HG03558 (cell line): Measurements from ENCODE around the gene ARL15.
A peak's percentile ranks its signal among the peaks of the same experiment; 100 is the strongest.

Source experiments
- ATAC-seq: cut with Tn5 transposase; IDR thresholded peaks from one replicate; pipeline ENCODE4 v1.9.1; 2021; ENCODE audit warnings: moderate number of reproducible peaks; ENCODE audit not compliant: unreplicated experiment; ENCODE audit errors: extremely low read depth

Gene ARL15

GRCh38 chr5:54171645-54172384, 138.6 kb downstream of the ARL15 start:
- ATAC-seq = peak; percentile 79

DNA sequence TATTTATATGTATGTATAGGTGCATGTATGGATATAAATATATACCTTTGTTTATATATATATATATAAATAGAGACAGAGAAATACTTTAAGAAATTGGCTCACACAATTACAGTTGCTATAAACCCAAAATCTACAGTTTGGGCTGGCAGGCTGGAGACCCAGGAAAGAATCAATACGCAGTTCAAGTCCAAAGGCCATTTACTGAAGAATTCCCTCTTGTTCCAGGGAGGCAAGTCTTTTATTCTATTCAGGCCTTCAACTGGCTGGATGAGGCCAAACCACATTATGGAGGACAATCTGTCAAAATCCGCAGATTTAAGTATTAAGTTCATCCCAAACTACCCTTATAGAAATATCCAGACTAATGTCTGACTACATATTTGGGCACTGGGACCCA, 144.7 kb downstream of the ARL15 start:
- ATAC-seq = no peak

DNA sequence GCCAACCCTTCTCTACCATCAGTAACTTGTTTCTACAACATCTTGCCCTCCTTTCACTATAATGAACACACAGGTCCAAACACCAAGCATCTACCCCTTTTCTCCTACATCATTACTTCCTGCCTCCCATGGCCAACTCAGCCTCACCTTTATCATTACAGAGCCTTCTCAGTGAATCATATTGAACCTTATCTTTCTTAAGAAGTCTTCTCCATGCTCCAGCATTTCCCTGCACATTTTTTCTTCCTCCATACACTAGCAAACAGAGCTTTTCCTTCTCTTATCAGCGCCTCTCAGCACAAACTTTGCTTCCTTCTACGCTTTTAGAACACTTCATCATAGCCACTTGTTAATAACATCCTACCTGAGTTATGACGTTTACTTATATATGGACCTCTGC, 148.2 kb downstream of the ARL15 start:
- ATAC-seq = no peak

DNA sequence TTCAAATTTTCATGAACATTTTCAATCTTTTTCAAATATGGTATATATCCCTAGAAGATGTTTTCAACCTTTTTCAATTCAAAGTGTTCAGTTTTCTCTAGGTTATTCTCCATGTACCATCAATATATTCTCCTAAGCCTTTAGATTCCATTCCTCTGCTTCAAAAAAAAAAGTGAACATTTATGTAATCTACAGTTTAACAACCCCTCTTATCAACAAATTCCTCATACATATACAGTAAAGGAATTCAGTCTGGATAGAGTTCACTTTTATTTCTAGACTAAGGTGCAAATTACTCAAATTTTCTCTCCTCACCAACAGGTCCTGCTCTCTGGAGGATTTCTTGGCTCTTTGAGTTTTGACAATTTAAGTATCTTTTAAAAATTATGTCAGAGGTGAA, 150.0 kb downstream of the ARL15 start:
- no peak for ATAC-seq

DNA sequence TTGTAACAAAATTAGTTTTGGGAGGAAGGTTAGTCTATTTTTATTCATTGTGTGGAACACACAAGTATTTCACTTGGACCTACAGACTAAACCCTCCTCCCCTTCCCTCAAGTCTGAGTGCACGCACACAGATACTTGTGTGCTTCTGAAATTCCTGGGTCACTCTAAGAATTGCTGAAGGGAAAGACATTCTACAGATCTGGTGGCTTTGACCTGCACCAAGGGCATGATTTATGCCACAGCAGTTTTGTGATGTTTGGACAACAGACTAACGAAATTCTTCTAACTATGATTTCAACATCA, 150.5 kb downstream of the ARL15 start:
- no peak for ATAC-seq

DNA sequence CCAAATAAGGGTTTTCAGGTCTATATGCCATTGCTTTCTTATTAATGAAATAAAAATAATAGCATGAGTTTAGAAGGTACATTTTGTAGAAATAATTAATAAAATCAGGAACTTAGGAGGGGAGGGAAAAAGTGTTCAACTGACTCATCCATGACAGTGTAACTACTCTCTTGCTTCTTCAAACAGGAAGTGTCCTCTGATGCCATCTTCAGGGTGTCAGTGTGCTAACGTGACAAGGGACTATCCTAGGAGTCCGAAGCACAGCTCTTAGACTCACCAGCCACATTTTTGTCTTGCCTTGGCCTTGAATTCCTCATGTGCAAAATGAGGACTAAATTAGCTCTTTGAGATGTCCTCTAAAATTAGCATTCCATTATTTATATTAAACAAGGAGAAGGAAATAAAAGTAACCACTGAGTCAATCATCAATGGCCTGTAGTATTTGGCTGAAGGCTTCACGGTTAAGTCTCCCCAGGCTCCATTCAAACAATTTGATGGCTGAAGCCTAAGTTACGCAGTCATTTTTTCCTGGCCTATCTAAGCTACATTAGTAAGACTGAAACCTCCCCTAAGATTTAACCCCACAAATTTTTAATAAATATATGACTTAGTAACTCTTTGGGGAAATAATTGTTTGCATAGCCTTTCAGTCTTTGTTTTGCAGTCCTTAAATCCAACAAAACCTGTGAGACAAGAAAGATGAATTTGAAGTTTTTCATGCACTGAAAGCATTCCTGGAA, 151.1 kb downstream of the ARL15 start:
- no peak for ATAC-seq

- ATAC-seq = no peak
Measured at GRCh38 chr5:54156577-54156976, 153.8 kb downstream of the ARL15 start.

GRCh38 chr5:54150841-54151240, 159.5 kb downstream of the ARL15 start:
- no peak for ATAC-seq

- no peak for ATAC-seq
Measured at GRCh38 chr5:54148858-54149257, 161.5 kb downstream of the ARL15 start.

DNA sequence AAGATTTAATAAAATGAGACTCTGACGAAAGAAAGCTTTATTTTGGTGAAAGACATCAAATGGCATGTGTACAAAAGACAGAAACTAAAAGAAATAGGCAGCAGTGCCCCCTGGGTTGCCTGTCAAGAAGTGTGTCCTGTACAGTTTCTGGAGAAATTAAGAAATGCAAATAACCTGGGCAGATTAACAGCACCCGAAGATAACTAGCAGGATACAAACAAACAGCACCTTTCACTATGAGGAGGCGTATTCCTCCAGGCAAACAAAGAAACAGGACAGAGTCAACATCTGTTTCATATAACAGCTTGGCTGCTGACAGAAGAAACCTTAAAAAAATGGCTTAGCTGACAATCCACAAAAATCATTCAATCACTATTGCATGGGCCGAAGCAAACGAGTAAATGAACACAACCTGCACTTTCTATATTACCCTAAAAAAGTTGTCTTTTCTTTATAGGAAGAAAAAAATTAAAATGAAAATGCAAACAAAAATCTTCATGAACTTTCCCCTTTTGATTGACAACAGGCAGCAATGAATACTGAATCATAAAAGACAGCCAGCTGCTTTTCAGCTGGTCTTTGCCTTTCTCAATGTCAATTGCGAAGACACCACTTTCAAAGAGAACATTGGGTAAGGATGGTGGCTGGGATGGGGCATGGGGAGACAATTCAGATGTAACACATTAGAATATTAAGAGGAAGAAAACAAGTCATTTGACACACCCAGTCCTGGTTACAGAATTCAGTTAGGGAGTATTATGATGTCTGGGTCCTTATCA, 162.1 kb downstream of the ARL15 start:
- no peak for ATAC-seq

GRCh38 chr5:54146916-54147315, 163.5 kb downstream of the ARL15 start:
- ATAC-seq = no peak

GRCh38 chr5:54146390-54146789, 164.0 kb downstream of the ARL15 start:
- no peak for ATAC-seq

GRCh38 chr5:54140247-54140840, 170.0 kb downstream of the ARL15 start:
- ATAC-seq = no peak

- no peak for ATAC-seq
Measured at GRCh38 chr5:54136516-54137440, 173.6 kb downstream of the ARL15 start.

DNA sequence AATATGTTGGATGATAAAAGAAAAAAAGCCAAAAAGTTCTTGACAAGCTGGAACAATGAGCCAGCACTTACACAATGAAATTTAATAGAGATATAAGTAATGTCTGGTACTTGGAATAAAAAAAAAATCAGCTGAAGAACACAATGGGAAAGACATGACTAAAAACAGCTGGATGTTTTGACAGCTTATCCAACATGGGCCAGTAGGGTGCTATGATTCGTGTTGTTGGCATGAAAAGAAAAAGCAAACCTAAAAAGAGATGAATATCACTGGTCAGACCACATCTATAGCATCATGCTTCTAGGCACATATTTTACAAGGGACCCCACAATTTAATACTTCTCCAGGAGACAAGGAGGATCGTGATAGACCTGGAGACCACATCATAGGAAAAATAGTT, 175.3 kb downstream of the ARL15 start:
- ATAC-seq = no peak

DNA sequence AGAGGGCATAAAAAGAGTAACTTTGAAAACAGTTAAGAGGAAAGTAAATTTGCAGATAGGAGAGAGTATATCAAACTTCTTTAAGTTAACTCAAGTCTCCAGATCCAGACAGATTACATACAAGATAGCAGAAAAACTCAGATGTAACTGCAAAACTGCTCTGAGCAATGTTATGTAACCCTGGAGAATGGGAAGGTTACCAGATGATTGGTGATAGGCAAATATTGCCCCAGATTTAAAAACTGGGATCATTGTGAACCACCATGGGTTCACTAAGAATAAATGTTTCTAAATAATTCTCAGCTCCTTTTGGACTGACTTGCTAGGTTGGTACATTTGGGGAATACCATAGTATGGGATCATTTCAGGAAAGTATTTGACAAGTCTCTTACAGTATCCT, 176.5 kb downstream of the ARL15 start:
- ATAC-seq = no peak

GRCh38 chr5:54120473-54120872, 189.9 kb downstream of the ARL15 start:
- no peak for ATAC-seq

GRCh38 chr5:54117957-54118356, 192.4 kb downstream of the ARL15 start:
- ATAC-seq = no peak

- no peak for ATAC-seq
Measured at GRCh38 chr5:54115735-54116403, 194.5 kb downstream of the ARL15 start.
